ENCODE data around the gene GRWD1. TPM values are rescaled to one million over a fixed set of nuclear protein-coding genes. Genes with fewer than 3 reads are reported as not detected.

Gene GRWD1
- total RNA-seq, 4 donors from 2014 or later, result 15.1 to 33.1 (median 29.7) TPM

DNA sequence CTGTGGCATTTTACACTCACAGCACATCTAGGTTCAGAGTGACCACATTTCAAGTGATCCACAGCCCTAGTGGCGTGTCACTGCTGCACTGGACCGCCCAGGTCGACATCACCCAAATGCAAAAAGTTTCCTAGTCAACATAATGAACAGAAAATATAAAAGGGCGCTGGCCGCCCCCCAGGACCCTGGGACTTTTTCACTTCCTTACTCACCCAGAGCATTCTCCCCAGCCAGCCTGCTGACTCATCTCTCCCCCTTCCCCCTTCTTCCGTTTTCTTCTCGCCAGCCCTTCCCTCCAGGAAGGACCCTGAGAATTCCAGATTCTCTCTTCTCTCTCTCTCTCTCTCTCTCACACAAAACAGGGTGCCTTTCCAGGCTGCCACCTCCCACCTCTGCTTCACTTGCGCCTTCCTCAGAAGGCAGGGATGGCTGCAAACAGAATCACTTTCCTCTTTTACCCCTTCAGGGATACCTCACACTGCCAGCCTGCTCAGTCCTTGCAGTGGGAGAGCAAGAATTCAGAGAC lies 21.0 kb upstream of the GRWD1 start:
- 19 to 27% methylated on average over 8 of the region's 8 CpGs for WGBS, 2 donors
- H3K4me1 ChIP-seq, result peaks cover 0 to 8% (median 0%) of the 10 kb centered on the region in 4 donors
- DNase-seq (ENCODE audit: low spot score in 2 of 2), result no peak
- H3K4me3 ChIP-seq, result peak overlapping the region in 1 of 4 donors; percentile 7
- H3K27ac ChIP-seq, result no peak overlapping the region
- H3K27me3 ChIP-seq, result no peaks in the 10 kb centered on the region
- no peaks in the 10 kb centered on the region for H3K9me3 ChIP-seq
- H3K36me3 ChIP-seq, result no peaks in the 10 kb centered on the region
- TF ChIP-seq EP300 (IDR thresholded peaks at IDR 0.05), result no peak
- TF ChIP-seq POLR2A (IDR thresholded peaks at IDR 0.05), result no peak
- TF ChIP-seq, protein P1, sequence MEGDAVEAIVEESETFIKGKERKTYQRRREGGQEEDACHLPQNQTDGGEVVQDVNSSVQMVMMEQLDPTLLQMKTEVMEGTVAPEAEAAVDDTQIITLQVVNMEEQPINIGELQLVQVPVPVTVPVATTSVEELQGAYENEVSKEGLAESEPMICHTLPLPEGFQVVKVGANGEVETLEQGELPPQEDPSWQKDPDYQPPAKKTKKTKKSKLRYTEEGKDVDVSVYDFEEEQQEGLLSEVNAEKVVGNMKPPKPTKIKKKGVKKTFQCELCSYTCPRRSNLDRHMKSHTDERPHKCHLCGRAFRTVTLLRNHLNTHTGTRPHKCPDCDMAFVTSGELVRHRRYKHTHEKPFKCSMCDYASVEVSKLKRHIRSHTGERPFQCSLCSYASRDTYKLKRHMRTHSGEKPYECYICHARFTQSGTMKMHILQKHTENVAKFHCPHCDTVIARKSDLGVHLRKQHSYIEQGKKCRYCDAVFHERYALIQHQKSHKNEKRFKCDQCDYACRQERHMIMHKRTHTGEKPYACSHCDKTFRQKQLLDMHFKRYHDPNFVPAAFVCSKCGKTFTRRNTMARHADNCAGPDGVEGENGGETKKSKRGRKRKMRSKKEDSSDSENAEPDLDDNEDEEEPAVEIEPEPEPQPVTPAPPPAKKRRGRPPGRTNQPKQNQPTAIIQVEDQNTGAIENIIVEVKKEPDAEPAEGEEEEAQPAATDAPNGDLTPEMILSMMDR (IDR thresholded peaks at IDR 0.05), result no peak

DNA sequence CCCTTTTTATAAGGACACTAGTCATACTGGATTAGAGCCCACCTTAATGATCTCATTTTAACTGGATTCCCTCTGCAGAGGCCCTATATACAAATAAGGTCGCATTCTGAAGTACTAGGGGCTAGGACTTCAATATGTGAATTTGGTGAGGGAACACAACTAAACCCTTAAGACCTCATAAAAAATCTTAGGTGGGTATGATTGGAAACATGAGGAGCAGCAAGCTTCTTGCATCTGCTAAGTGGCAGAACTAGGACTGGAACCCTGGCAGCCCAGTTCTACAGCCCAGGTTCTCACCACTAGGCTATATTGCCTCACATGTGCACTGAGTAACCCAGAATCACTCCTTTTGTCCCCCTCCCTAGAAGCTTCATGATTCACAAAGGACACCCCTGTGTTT lies 17.1 kb upstream of the GRWD1 start:
- Histone ChIP-seq H3K4me1 (peaks cover 0 to 8% (median 0%) of the 10 kb centered on the region in 4 donors), H3K27me3 (no peaks in the 10 kb centered on the region), H3K27ac (no peak overlapping the region), H3K36me3 (no peaks in the 10 kb centered on the region), H3K9me3 (no peaks in the 10 kb centered on the region), H3K4me3 (no peak overlapping the region)
- no peak for DNase-seq (ENCODE audit: low spot score in 2 of 2)
- TF ChIP-seq EP300 (IDR thresholded peaks at IDR 0.05) (no peak), POLR2A (IDR thresholded peaks at IDR 0.05) (no peak)
- TF ChIP-seq, protein P1 (IDR thresholded peaks at IDR 0.05), result no peak
- 93 to 100% methylated on average over 1 of the region's 1 CpG for WGBS, 2 donors

DNA sequence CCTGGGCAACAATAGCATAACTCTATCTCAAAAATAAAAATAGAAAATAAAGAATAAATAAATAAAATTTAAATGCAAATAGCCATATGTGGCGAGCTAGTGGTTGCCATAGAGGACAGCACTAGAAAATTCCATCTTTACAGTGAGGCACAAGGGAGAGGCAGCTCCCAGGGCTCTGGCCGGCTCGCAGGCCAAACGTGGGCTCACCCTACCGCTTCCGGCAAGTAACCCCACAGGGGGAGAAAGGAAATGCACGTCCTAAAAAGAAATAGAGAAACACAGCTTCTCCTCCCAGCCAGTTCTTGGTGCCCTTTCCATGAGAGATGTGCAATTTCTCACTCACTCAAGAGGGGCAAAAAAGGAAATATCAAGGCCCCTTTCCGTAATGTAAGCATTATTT lies 12.4 kb upstream of the GRWD1 start:
- Histone ChIP-seq H3K4me1 (no peaks in the 10 kb centered on the region), H3K4me3 (no peak overlapping the region), H3K9me3 (no peaks in the 10 kb centered on the region), H3K36me3 (no peaks in the 10 kb centered on the region), H3K27me3 (no peaks in the 10 kb centered on the region), H3K27ac (no peak overlapping the region)
- TF ChIP-seq, protein P1 (IDR thresholded peaks at IDR 0.05), result no peak
- TF ChIP-seq POLR2A (IDR thresholded peaks at IDR 0.05) (no peak), EP300 (IDR thresholded peaks at IDR 0.05) (no peak)
- DNase-seq (ENCODE audit: low spot score in 2 of 2), result no peak
- 47 to 52% methylated on average over 8 of the region's 8 CpGs for WGBS, 2 donors

DNA sequence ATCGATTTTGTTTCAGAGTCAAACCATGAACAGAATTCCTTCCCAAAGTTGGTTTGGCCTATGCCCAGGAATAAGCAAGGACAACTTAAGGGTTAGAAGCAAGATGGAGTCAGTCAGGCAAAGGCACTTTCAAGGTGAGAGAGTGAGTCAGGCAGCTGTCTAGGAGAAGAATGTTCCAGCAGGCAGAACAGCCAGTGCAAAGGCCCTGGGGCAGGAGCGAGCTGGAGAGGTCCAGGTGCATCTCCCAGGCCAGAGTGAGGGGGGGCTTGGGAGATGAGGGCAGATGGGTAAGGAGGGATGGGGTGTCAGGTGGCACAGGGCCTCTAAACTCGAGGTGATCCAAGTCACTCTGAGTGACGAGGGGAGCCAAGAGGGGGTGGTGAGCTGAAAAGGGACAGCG lies 9.2 kb upstream of the GRWD1 start:
- no peak overlapping the region for H3K4me3 ChIP-seq
- no peaks in the 10 kb centered on the region for H3K36me3 ChIP-seq
- H3K4me1 ChIP-seq, result no peaks in the 10 kb centered on the region
- H3K27me3 ChIP-seq, result peaks cover 0 to 15% of the 10 kb centered on the region in 2 donors
- H3K9me3 ChIP-seq, result no peaks in the 10 kb centered on the region
- no peak overlapping the region for H3K27ac ChIP-seq
- no peak for DNase-seq (ENCODE audit: low spot score in 2 of 2)
- no peak for TF ChIP-seq POLR2A (IDR thresholded peaks at IDR 0.05)
- TF ChIP-seq, protein P1 (IDR thresholded peaks at IDR 0.05), result no peak
- no peak for TF ChIP-seq EP300 (IDR thresholded peaks at IDR 0.05)
- 86 to 94% methylated on average over 5 of the region's 5 CpGs for WGBS, 2 donors

DNA sequence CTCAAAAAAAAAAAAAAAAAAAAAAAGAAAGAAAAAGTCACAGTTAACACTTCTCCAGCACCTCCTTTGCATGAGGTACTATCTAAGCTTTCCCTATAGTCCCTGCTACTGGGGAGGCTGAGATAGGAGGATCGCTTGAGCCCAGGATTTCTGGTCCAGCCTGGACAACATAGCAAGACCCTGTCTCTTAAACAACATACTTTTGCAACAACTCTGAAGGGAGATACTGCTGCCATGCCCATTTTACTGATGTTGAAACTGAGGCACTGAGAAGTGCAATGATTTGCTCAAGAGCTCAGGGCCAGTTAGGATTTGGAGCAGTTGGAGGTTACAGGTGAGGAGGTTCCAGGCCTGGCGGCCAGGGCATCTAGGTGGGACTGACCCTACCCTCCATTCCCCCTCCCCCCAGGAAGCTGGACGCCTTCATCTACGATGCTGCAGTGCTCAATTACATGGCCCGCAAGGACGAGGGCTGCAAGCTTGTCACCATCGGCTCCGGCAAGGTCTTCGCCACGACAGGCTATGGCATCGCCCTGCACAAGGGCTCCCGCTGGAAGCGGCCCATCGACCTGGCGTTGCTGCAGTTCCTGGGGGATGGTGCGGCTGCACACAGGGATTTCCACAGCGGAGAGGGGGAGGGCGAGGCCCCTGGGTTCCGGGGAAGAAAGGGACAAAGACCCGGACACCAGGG lies 4.3 kb upstream of the GRWD1 start:
- Histone ChIP-seq H3K4me3 (no peak overlapping the region), H3K27ac (no peak overlapping the region), H3K36me3 (no peaks in the 10 kb centered on the region), H3K27me3 (peaks cover 0 to 30% of the 10 kb centered on the region in 2 donors), H3K9me3 (no peaks in the 10 kb centered on the region), H3K4me1 (peaks cover 0 to 25% (median 17%) of the 10 kb centered on the region in 4 donors)
- 93 to 94% methylated on average over 20 of the region's 20 CpGs for WGBS, 2 donors
- TF ChIP-seq POLR2A (IDR thresholded peaks at IDR 0.05), result no peak
- TF ChIP-seq EP300 (IDR thresholded peaks at IDR 0.05), result no peak
- TF ChIP-seq, protein P1 (IDR thresholded peaks at IDR 0.05), result no peak
- no peak for DNase-seq (ENCODE audit: low spot score in 2 of 2)
